Upper lobe of right lung (tissue), 1 donor: ENCODE measurements around the gene KCNJ2. TPM values are rescaled to one million over a fixed set of nuclear protein-coding genes. Genes with fewer than 3 reads are reported as not detected.

Experiments
- ATAC-seq: fragments of 200-7000 bp; cut with Tn5 transposase; one replicate; pipeline ENCODE4 v1.9.1; 2020; ENCODE audit warnings: mild to moderate bottlenecking, moderate library complexity
- DNase-seq: peaks from one replicate; pipeline ENCODE4 v3.0.0-alpha.2; 2020
- H3K27ac ChIP-seq: fragments of 200-600 bp; one replicate; pipeline ENCODE4 v1.8.0; 2022
- H3K27me3 ChIP-seq: fragments of 200-600 bp; one replicate; pipeline ENCODE4 v1.8.0; 2022; ENCODE audit warnings: mild to moderate bottlenecking
- H3K36me3 ChIP-seq: fragments of 200-600 bp; one replicate; pipeline ENCODE4 v1.8.0; 2022
- H3K4me1 ChIP-seq: fragments of 200-600 bp; one replicate; pipeline ENCODE4 v1.8.0; 2022
- H3K4me3 ChIP-seq: fragments of 200-600 bp; one replicate; pipeline ENCODE4 v1.8.0; 2022; ENCODE audit warnings: mild to moderate bottlenecking
- H3K9me3 ChIP-seq: fragments of 200-600 bp; one replicate; pipeline ENCODE4 v1.8.0; 2022
- CTCF ChIP-seq: fragments of 200-600 bp; IDR thresholded peaks from one replicate; pipeline ENCODE4 v1.8.0; 2022; ENCODE audit warnings: antibody characterized with exemption
- intact Hi-C: fragments of 100-400 bp; cut with DNase I; formaldehyde crosslinking; loops from one replicate; pipeline ENCODE4 v1.11.0; 2022
- total RNA-seq: library from RNA; stranded (reverse); fragmentation: NEBNext Ultra II Directional; extraction: Animal tissue kit (Norgen Biotek cat#: 25700); gene quantifications from one replicate; pipeline ENCODE4 v1.2.1, GENCODE V29; 2021
- donor health status: DM: no; HTN: yes; CAD: no; lungs with severe emphysema.

The KCNJ2 gene
- total RNA-seq, 1 donor from 2014 or later = 18.1 TPM

- TF ChIP-seq CTCF = no peak
- peaks cover 22% of the 10 kb centered on the region for H3K36me3 ChIP-seq
- no peak for DNase-seq
- peaks cover 9% of the 10 kb centered on the region for H3K4me1 ChIP-seq
- no peaks in the 10 kb centered on the region for H3K9me3 ChIP-seq
- no peak overlapping the region for H3K27ac ChIP-seq
- intact Hi-C loops = no loop called here
- ATAC-seq = no peak
- no peaks in the 10 kb centered on the region for H3K27me3 ChIP-seq
- no peak overlapping the region for H3K4me3 ChIP-seq
Observed at GRCh38 chr17:70173681-70174080, 4.3 kb downstream of the KCNJ2 start.

GRCh38 chr17:70181376-70181775, 12.0 kb downstream of the KCNJ2 start:
- Histone ChIP-seq H3K4me3 (no peak overlapping the region), H3K4me1 (no peaks in the 10 kb centered on the region), H3K27ac (no peak overlapping the region), H3K36me3 (peaks cover 5% of the 10 kb centered on the region), H3K9me3 (no peaks in the 10 kb centered on the region), H3K27me3 (no peaks in the 10 kb centered on the region)
- ATAC-seq (no peak), DNase-seq (no peak)
- intact Hi-C loops = no loop called here
- TF ChIP-seq CTCF = no peak

DNA sequence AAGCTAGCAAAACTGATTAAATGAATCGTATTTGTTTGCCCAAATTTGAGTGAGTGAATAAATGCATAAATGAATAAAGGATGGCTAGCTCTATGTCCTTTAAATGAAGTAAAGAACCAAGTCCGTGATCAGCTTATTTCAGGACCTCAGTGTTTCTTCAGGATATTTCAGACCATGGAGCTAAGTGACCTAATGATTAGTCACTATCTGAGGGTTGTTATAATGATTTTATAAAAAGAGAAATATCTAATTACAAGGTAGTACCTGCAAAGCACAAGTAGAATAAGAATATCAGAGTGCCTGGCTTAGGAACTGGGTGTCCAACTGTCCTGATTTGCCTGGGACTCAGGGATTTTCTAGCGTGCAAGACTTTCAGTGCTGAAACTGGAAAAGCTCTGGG, 12.5 kb downstream of the KCNJ2 start:
- ATAC-seq (no peak), DNase-seq (no peak)
- Histone ChIP-seq H3K27me3 (no peaks in the 10 kb centered on the region), H3K27ac (no peak overlapping the region), H3K4me3 (no peak overlapping the region), H3K9me3 (no peaks in the 10 kb centered on the region), H3K4me1 (no peaks in the 10 kb centered on the region), H3K36me3 (peaks cover under 1% of the 10 kb centered on the region)
- TF ChIP-seq CTCF = no peak
- intact Hi-C loops = no loop called here

DNA sequence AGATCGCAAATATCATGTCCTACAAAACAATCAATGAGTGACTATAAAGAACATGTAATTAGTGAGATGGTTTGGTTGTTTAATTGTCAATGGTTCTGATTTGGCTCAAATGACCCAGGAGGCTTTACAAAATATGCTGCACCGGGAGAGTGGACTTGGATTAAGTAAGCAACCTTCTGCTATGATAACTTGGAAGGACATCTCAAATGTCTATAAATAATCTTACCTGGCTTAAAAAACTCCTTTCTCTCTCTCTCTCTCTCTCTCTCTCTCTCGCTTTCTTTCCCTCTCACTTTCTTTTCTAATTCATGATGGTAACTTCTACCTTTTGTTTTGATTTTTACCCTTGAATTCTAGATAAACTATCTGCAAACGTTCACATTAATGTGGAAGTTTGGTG, 14.2 kb downstream of the KCNJ2 start:
- no peaks in the 10 kb centered on the region for H3K27me3 ChIP-seq
- no peaks in the 10 kb centered on the region for H3K36me3 ChIP-seq
- intact Hi-C loops = no loop called here

GRCh38 chr17:70184207-70184606, 14.9 kb downstream of the KCNJ2 start:
- Histone ChIP-seq H3K4me3 (no peak overlapping the region), H3K9me3 (no peaks in the 10 kb centered on the region), H3K4me1 (no peaks in the 10 kb centered on the region), H3K27ac (no peak overlapping the region), H3K36me3 (no peaks in the 10 kb centered on the region), H3K27me3 (no peaks in the 10 kb centered on the region)
- no peak for DNase-seq
- TF ChIP-seq CTCF = no peak
- ATAC-seq = no peak
- intact Hi-C loops = no loop called here

More for the DNA sequence above, 14.2 kb downstream of the KCNJ2 start:
- H3K9me3 ChIP-seq = no peaks in the 10 kb centered on the region
- DNase-seq (no peak), ATAC-seq (no peak)
- H3K4me3 ChIP-seq = no peak overlapping the region
- no peak overlapping the region for H3K27ac ChIP-seq
- TF ChIP-seq CTCF = no peak
- no peaks in the 10 kb centered on the region for H3K4me1 ChIP-seq

GRCh38 chr17:70184770-70185169, 15.4 kb downstream of the KCNJ2 start:
- Histone ChIP-seq H3K27ac (no peak overlapping the region), H3K9me3 (no peaks in the 10 kb centered on the region), H3K36me3 (no peaks in the 10 kb centered on the region), H3K27me3 (no peaks in the 10 kb centered on the region), H3K4me3 (no peak overlapping the region), H3K4me1 (no peaks in the 10 kb centered on the region)
- DNase-seq = no peak
- ATAC-seq = no peak
- no peak for TF ChIP-seq CTCF
- intact Hi-C loops = no loop called here
